ENCODE data around the gene CYYR1. TPM values are rescaled to one million over a fixed set of nuclear protein-coding genes. Genes with fewer than 3 reads are reported as not detected.

CYYR1 gene
- polyA plus RNA-seq, 1 donor from 2014 or later = 0.62 TPM

DNA sequence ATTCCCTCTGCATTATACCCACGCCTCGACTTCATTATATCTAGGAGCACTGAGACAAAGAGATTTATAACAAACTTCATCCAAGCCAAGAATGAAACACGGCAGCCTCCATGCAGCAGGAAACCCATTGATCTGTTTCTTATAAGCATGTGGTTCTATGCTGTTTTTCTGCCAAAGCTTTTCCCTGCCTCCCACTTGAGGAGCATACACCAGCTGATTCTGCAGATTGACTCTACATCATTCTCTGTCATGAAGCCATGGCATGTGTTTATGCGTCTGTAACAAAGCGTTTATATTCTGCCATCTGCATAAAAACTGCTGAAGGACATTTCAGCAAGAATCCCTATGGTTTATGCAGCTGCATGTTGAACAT is 102.0 kb downstream of the CYYR1 start:
- no peak overlapping the region for H3K4me3 ChIP-seq (ENCODE audit: low read length)
- no peaks in the 10 kb centered on the region for H4K20me1 ChIP-seq (ENCODE audit: insufficient read depth)
- no peaks in the 10 kb centered on the region for H3F3A ChIP-seq (ENCODE audit: insufficient read depth, low read length, poor library complexity, severe bottlenecking)
- H3K36me3 ChIP-seq (ENCODE audit: insufficient read depth, low read length) = no peaks in the 10 kb centered on the region
- no peak overlapping the region for H3K27ac ChIP-seq (ENCODE audit: low read length)
- no peaks in the 10 kb centered on the region for H3K27me3 ChIP-seq (ENCODE audit: insufficient read depth, low read depth, low read length)
- no peaks in the 10 kb centered on the region for H3K9me3 ChIP-seq (ENCODE audit: low read length)
- H3K9ac ChIP-seq (ENCODE audit: low read length) = no peak overlapping the region
- TF ChIP-seq, protein P1, sequence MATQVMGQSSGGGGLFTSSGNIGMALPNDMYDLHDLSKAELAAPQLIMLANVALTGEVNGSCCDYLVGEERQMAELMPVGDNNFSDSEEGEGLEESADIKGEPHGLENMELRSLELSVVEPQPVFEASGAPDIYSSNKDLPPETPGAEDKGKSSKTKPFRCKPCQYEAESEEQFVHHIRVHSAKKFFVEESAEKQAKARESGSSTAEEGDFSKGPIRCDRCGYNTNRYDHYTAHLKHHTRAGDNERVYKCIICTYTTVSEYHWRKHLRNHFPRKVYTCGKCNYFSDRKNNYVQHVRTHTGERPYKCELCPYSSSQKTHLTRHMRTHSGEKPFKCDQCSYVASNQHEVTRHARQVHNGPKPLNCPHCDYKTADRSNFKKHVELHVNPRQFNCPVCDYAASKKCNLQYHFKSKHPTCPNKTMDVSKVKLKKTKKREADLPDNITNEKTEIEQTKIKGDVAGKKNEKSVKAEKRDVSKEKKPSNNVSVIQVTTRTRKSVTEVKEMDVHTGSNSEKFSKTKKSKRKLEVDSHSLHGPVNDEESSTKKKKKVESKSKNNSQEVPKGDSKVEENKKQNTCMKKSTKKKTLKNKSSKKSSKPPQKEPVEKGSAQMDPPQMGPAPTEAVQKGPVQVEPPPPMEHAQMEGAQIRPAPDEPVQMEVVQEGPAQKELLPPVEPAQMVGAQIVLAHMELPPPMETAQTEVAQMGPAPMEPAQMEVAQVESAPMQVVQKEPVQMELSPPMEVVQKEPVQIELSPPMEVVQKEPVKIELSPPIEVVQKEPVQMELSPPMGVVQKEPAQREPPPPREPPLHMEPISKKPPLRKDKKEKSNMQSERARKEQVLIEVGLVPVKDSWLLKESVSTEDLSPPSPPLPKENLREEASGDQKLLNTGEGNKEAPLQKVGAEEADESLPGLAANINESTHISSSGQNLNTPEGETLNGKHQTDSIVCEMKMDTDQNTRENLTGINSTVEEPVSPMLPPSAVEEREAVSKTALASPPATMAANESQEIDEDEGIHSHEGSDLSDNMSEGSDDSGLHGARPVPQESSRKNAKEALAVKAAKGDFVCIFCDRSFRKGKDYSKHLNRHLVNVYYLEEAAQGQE (IDR thresholded peaks at IDR 0.05; ENCODE audit: borderline replicate concordance) = no peak
- TF ChIP-seq TAF1 (IDR thresholded peaks at IDR 0.05; ENCODE audit: low read depth) (no peak), EZH2 (IDR thresholded peaks at IDR 0.05; ENCODE audit: borderline replicate concordance, insufficient read depth, low read length, poor library complexity, severe bottlenecking) (no peak), MXI1 (conservative IDR thresholded peaks at IDR 0.05; ENCODE audit: poor library complexity, severe bottlenecking) (no peak), RAD21 (conservative IDR thresholded peaks at IDR 0.05) (no peak), SMC3 (conservative IDR thresholded peaks at IDR 0.05; ENCODE audit: poor library complexity) (no peak), POLR2AphosphoS5 (IDR thresholded peaks at IDR 0.05) (no peak), EP300 (conservative IDR thresholded peaks at IDR 0.05; ENCODE audit: poor library complexity, severe bottlenecking) (no peak)
- TF ChIP-seq, protein P2, sequence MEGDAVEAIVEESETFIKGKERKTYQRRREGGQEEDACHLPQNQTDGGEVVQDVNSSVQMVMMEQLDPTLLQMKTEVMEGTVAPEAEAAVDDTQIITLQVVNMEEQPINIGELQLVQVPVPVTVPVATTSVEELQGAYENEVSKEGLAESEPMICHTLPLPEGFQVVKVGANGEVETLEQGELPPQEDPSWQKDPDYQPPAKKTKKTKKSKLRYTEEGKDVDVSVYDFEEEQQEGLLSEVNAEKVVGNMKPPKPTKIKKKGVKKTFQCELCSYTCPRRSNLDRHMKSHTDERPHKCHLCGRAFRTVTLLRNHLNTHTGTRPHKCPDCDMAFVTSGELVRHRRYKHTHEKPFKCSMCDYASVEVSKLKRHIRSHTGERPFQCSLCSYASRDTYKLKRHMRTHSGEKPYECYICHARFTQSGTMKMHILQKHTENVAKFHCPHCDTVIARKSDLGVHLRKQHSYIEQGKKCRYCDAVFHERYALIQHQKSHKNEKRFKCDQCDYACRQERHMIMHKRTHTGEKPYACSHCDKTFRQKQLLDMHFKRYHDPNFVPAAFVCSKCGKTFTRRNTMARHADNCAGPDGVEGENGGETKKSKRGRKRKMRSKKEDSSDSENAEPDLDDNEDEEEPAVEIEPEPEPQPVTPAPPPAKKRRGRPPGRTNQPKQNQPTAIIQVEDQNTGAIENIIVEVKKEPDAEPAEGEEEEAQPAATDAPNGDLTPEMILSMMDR (IDR thresholded peaks at IDR 0.05; ENCODE audit: poor library complexity, severe bottlenecking) = no peak
- no peaks in the 10 kb centered on the region for H3K79me2 ChIP-seq (replicated peaks; ENCODE audit: insufficient read depth, low read length)
- no peak overlapping the region for H3K4me2 ChIP-seq (ENCODE audit: low read length)
- H2AFZ ChIP-seq (ENCODE audit: low read depth, low read length) = no peak overlapping the region
- no peaks in the 10 kb centered on the region for H3K9me2 ChIP-seq (ENCODE audit: insufficient read depth, low read length)

DNA sequence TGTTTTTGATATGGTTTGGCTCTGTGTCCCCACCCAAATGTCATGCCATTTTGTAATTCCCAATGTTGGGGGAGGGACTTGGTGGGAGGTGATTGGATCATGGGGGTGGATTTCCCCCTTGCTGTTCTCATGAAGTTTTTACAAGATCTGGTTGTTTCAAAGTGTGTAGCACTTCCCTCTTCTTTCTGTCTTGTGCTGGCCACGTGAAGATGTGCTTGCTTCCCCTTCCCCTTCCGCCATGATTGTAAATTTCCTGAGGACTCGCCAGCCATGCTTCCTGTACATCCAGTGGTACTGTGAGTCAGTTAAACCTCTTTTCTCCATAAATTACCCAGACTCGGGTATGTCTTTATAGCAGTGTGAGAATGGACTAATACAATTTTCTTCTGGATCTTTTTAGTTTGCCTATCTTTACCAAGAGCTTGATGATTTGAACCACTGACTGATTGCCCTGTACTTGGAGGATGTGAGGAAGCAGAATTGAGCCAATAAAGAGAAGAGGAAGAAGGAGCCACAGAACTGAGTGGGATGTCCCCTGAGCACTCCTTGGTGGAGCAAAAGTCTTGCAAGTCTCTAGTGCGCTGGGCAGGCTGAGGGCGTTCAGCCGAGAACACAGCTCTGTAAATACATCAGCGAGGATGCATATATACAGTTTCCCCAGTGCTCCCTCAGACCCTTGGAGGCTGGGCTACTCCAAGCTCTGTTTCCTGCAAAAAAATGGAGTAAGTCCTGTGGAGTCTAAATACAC is 102.6 kb downstream of the CYYR1 start:
- Histone ChIP-seq H3F3A (ENCODE audit: insufficient read depth, low read length, poor library complexity, severe bottlenecking) (no peaks in the 10 kb centered on the region), H3K27me3 (ENCODE audit: insufficient read depth, low read depth, low read length) (no peaks in the 10 kb centered on the region), H4K20me1 (ENCODE audit: insufficient read depth) (no peaks in the 10 kb centered on the region), H3K9ac (ENCODE audit: low read length) (no peak overlapping the region), H3K4me2 (ENCODE audit: low read length) (no peak overlapping the region), H3K79me2 (replicated peaks; ENCODE audit: insufficient read depth, low read length) (no peaks in the 10 kb centered on the region), H3K9me2 (ENCODE audit: insufficient read depth, low read length) (no peaks in the 10 kb centered on the region), H2AFZ (ENCODE audit: low read depth, low read length) (no peak overlapping the region), H3K36me3 (ENCODE audit: insufficient read depth, low read length) (no peaks in the 10 kb centered on the region), H3K9me3 (ENCODE audit: low read length) (no peaks in the 10 kb centered on the region), H3K27ac (ENCODE audit: low read length) (no peak overlapping the region), H3K4me3 (ENCODE audit: low read length) (no peak overlapping the region)
- TF ChIP-seq RAD21 (conservative IDR thresholded peaks at IDR 0.05) = no peak
- no peak for TF ChIP-seq EZH2 (IDR thresholded peaks at IDR 0.05; ENCODE audit: borderline replicate concordance, insufficient read depth, low read length, poor library complexity, severe bottlenecking)
- no peak for TF ChIP-seq SMC3 (conservative IDR thresholded peaks at IDR 0.05; ENCODE audit: poor library complexity)
- TF ChIP-seq EP300 (conservative IDR thresholded peaks at IDR 0.05; ENCODE audit: poor library complexity, severe bottlenecking) = no peak
- no peak for TF ChIP-seq TAF1 (IDR thresholded peaks at IDR 0.05; ENCODE audit: low read depth)
- TF ChIP-seq MXI1 (conservative IDR thresholded peaks at IDR 0.05; ENCODE audit: poor library complexity, severe bottlenecking) = no peak
- TF ChIP-seq, protein P1 (IDR thresholded peaks at IDR 0.05; ENCODE audit: borderline replicate concordance) = no peak
- TF ChIP-seq POLR2AphosphoS5 (IDR thresholded peaks at IDR 0.05) = no peak
- TF ChIP-seq, protein P2 (IDR thresholded peaks at IDR 0.05; ENCODE audit: poor library complexity, severe bottlenecking) = no peak

All from neural cell (in vitro differentiated cells).